NOMO-1 treated with dmso at 0.1 percent for 144 hours (cell line): Measurements from ENCODE around the gene BIRC6.
"Not testable (repeated sequence)": the region's sequence is repeated elsewhere in the genome, so short reads cannot be mapped to it uniquely, and the experiment has no call there.

Experiments
- DNase-seq: peaks from one replicate; lab custom pipeline; 2025; ENCODE audit not compliant: unreplicated experiment; lab: John Stamatoyannopoulos, UW

Gene BIRC6

GRCh38 chr2:32446369-32446768 is 89.5 kb downstream of the BIRC6 start:
- DNase-seq, result no peak

GRCh38 chr2:32450851-32451250 is 94.0 kb downstream of the BIRC6 start:
- DNase-seq, result no peak

GRCh38 chr2:32452338-32453064 is 95.7 kb downstream of the BIRC6 start:
- DNase-seq, result no peak

- DNase-seq, result no peak
These were observed 96.6 kb downstream of the BIRC6 start for GRCh38 chr2:32453242-32454062.

- no peak for DNase-seq
These were observed 99.0 kb downstream of the BIRC6 start for GRCh38 chr2:32455816-32456215.

- no peak for DNase-seq
These were observed 100.0 kb downstream of the BIRC6 start for GRCh38 chr2:32456808-32457207.

- DNase-seq, result no peak
These were observed 101.0 kb downstream of the BIRC6 start for GRCh38 chr2:32457814-32458213.

GRCh38 chr2:32460861-32461260 is 104.0 kb downstream of the BIRC6 start:
- DNase-seq, result not testable (repeated sequence)

- no peak for DNase-seq
These were observed 106.3 kb downstream of the BIRC6 start for GRCh38 chr2:32463110-32463509.

GRCh38 chr2:32464431-32464830 is 107.6 kb downstream of the BIRC6 start:
- DNase-seq, result no peak

GRCh38 chr2:32472605-32473004 is 115.8 kb downstream of the BIRC6 start:
- no peak for DNase-seq

GRCh38 chr2:32474381-32474780 is 117.6 kb downstream of the BIRC6 start:
- no peak for DNase-seq

GRCh38 chr2:32478889-32479620 is 122.2 kb downstream of the BIRC6 start:
- DNase-seq, result no peak

- DNase-seq, result no peak
These were observed 123.2 kb downstream of the BIRC6 start for GRCh38 chr2:32479993-32480392.

- DNase-seq, result no peak
These were observed 125.6 kb downstream of the BIRC6 start for GRCh38 chr2:32482471-32482870.

- peak; percentile 90 for DNase-seq
These were observed 128.1 kb downstream of the BIRC6 start for GRCh38 chr2:32484937-32485336.

- DNase-seq, result no peak
These were observed 128.6 kb downstream of the BIRC6 start for GRCh38 chr2:32485399-32485798.

GRCh38 chr2:32489061-32489460 is 132.2 kb downstream of the BIRC6 start:
- DNase-seq, result no peak

- DNase-seq, result no peak
These were observed 134.5 kb downstream of the BIRC6 start for GRCh38 chr2:32491346-32491745.

GRCh38 chr2:32495139-32495538 is 138.3 kb downstream of the BIRC6 start:
- DNase-seq, result no peak

GRCh38 chr2:32496662-32497061 is 139.8 kb downstream of the BIRC6 start:
- DNase-seq, result peak; percentile 89

GRCh38 chr2:32498306-32498705 is 141.5 kb downstream of the BIRC6 start:
- DNase-seq, result no peak
